Calu3 (cell line): Measurements from ENCODE around the gene SUPT6H. TPM values are rescaled to one million over a fixed set of nuclear protein-coding genes. Genes with fewer than 3 reads are reported as not detected.

Experiments used
- BruUV-seq: library from RNA; stranded (reverse); fragments of 400-500 nt; replicated peaks from 2 replicates; lab custom pipeline; 2021; lab: Mats Ljungman, UMichigan
- CTCF ChIA-PET: fragments of 300-600 bp; sonication (Branson Sonifier 250); formaldehyde crosslinking; loops from one replicate; lab custom pipeline; 2022; ENCODE audit warnings: antibody characterized with exemption; lab: Charles Lee
- DNase-seq: peaks from one replicate; pipeline ENCODE4 v3.0.0; 2022
- H3K27ac Mint-ChIP-seq: one replicate; pipeline ENCODE4 v1.8.0; 2022; ENCODE audit warnings: mixed read lengths; ENCODE audit not compliant: unreplicated experiment
- H3K27me3 Mint-ChIP-seq: one replicate; pipeline ENCODE4 v1.8.0; 2022; ENCODE audit warnings: mixed read lengths; ENCODE audit not compliant: unreplicated experiment
- H3K36me3 Mint-ChIP-seq: one replicate; pipeline ENCODE4 v1.8.0; 2022; ENCODE audit warnings: mild to moderate bottlenecking, moderate library complexity, mixed read lengths; ENCODE audit not compliant: insufficient read depth, unreplicated experiment
- H3K4me1 Mint-ChIP-seq: one replicate; pipeline ENCODE4 v1.8.0; 2022; ENCODE audit warnings: mild to moderate bottlenecking, low read depth, mixed read lengths; ENCODE audit not compliant: unreplicated experiment
- H3K4me3 Mint-ChIP-seq: one replicate; pipeline ENCODE4 v1.8.0; 2022; ENCODE audit warnings: mild to moderate bottlenecking, low read depth, moderate library complexity, mixed read lengths; ENCODE audit not compliant: unreplicated experiment
- H3K9me3 Mint-ChIP-seq: one replicate; pipeline ENCODE4 v1.8.0; 2022; ENCODE audit warnings: low read depth, mixed read lengths; ENCODE audit not compliant: unreplicated experiment
- intact Hi-C: fragments of 100-400 bp; cut with micrococcal nuclease; formaldehyde crosslinking; loops from one replicate; pipeline ENCODE4 v1.10.0; 2022; ENCODE audit not compliant: unreplicated experiment
- total RNA-seq: library from RNA; stranded (reverse); gene quantifications from 2 replicates; pipeline ENCODE4 v1.2.3, GENCODE V29; 2022
- TF ChIP-seq, protein P1 (sequence below): fragments of 200-600 bp; IDR thresholded peaks from one replicate; pipeline ENCODE4 v1.8.0; 2022; ENCODE audit warnings: antibody characterized with exemption; ENCODE audit not compliant: unreplicated experiment

Gene SUPT6H
- total RNA-seq, 1 experiment from 2014 or later = 107 TPM

DNA sequence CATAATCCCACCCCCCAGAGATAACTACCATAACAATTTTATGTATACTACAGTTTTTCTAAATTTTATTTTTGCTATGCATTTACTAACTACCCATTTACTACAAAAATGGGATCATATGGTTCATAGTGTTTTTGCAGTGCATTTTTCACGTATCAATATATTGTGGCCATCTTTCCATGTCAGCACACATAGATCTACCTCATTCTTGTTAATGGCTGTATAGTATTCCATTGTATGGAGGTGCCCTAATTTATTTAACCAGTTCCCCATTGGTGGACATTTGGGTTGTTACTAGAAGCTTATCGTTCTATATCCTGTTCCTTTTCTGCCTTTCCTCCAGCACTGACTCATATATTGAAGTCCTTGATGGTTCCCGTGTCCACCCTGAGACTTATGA is 27.0 kb downstream of the SUPT6H start:
- H3K9me3 Mint-ChIP-seq = no peaks in the 10 kb centered on the region

DNA sequence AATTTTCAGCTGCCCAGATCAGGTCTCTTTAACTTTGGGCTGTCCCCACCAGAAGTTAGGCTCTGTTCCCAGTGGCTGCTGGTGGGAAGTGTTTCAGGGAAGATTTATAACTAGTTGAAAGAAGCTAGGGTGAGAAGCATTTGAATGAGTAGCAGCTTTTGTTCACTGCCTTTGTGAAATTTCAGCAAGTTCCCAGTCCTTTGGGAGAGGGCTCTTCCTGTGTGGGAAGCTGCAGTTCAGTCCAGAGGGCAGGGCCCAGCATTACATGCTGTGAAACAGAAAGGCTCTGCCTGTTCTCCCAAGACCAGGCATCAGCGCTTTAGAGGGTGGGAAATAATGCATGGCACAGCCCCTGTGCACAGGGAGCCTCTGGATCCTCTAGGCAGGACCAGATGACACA is 31.9 kb downstream of the SUPT6H start:
- intact Hi-C loops = loop anchor here (10.0 kb wide), 1 partner anchor 49 kb away; the partner anchor contains the start of gene BLTP2
- H3K27me3 Mint-ChIP-seq = no peaks in the 10 kb centered on the region
- H3K4me3 Mint-ChIP-seq = no peak overlapping the region
- H3K4me1 Mint-ChIP-seq = peaks cover 15% of the 10 kb centered on the region
- TF ChIP-seq, protein P1, sequence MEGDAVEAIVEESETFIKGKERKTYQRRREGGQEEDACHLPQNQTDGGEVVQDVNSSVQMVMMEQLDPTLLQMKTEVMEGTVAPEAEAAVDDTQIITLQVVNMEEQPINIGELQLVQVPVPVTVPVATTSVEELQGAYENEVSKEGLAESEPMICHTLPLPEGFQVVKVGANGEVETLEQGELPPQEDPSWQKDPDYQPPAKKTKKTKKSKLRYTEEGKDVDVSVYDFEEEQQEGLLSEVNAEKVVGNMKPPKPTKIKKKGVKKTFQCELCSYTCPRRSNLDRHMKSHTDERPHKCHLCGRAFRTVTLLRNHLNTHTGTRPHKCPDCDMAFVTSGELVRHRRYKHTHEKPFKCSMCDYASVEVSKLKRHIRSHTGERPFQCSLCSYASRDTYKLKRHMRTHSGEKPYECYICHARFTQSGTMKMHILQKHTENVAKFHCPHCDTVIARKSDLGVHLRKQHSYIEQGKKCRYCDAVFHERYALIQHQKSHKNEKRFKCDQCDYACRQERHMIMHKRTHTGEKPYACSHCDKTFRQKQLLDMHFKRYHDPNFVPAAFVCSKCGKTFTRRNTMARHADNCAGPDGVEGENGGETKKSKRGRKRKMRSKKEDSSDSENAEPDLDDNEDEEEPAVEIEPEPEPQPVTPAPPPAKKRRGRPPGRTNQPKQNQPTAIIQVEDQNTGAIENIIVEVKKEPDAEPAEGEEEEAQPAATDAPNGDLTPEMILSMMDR = no peak
- CTCF ChIA-PET = no interaction called here
- DNase-seq = no peak
- BruUV-seq = no TSS peak
- peaks cover 96% of the 10 kb centered on the region for H3K36me3 Mint-ChIP-seq
- no peaks in the 10 kb centered on the region for H3K9me3 Mint-ChIP-seq
- H3K27ac Mint-ChIP-seq = no peak overlapping the region

More for the DNA sequence above, 27.0 kb downstream of the SUPT6H start:
- Mint-ChIP-seq H3K4me3 (no peak overlapping the region), H3K27ac (no peak overlapping the region), H3K27me3 (no peaks in the 10 kb centered on the region), H3K36me3 (peaks cover 92% of the 10 kb centered on the region), H3K4me1 (no peaks in the 10 kb centered on the region)
- TF ChIP-seq, protein P1 = no peak
- no TSS peak for BruUV-seq
- intact Hi-C loops = no loop called here
- DNase-seq = no peak
- CTCF ChIA-PET = no interaction called here

DNA sequence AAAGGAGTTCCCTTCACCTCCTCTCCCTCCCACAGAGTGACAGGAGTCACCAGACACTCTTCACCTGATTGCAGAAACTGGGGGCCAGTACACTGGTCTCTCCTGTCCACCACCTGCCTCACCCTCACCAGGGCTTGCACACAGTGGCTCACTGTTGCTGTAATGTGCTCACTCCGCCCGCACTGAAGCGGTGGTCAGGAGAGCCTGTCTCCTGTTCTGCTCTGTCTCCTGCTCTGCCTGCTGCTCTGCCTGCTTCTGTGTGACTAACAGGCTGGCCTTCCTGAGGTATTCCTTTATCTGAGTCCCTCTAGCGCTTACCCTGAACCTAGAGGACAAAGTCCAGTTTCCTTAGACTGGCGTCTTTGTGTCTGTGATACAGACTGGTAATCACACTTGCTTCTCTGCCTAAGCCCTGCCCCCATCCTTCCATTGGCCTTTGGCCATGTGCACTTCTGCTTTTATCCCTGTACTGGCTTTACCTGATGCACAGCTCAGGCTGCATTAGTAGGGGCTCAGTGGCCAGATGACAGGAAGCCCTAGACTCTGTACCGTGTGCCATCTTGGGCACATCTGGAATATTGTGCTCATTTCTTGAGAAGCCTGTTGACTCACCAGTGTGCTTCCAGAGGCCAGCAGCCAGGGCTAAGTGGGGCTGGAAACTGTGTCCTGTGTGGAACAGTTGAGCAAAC is 36.4 kb downstream of the SUPT6H start:
- BruUV-seq = no TSS peak
- CTCF ChIA-PET = interaction anchor here (0.7 kb wide), 1 partner anchor 52 kb away, joined by 3 read pairs; no protein-coding TSS in a partner anchor
- Mint-ChIP-seq H3K4me1 (peaks cover 18% of the 10 kb centered on the region), H3K36me3 (peaks cover 77% of the 10 kb centered on the region), H3K4me3 (peak overlapping the region; percentile 26), H3K27ac (peak overlapping the region; percentile 72), H3K27me3 (no peaks in the 10 kb centered on the region), H3K9me3 (no peaks in the 10 kb centered on the region)
- intact Hi-C loops = loop anchor here (2.0 to 10.0 kb wide), 2 partner anchors 20 to 54 kb away; partner anchors contain the start of gene BLTP2
- peak; percentile 81 for DNase-seq
- TF ChIP-seq, protein P1 = no peak

DNA sequence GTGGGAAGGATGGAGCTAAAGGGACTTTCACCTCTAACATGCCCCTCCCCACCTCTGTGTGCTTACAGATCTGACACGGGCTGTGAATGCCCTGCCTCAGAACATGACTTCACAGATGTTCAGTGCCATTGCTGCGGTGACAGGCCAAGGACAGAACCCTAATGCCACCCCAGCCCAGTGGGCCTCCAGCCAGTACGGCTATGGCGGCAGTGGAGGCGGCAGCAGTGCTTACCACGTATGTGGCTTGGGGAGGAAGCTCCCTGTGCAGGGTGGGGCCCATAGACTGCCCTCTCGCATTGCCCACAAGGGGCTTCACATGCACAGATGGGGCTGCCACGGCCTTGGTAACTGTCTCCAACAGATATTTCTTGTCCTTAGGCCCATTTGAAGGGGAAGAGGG is 38.3 kb downstream of the SUPT6H start:
- CTCF ChIA-PET = no interaction called here
- intact Hi-C loops = no loop called here
- Mint-ChIP-seq H3K9me3 (no peaks in the 10 kb centered on the region), H3K4me1 (peaks cover 18% of the 10 kb centered on the region), H3K4me3 (no peak overlapping the region), H3K27ac (no peak overlapping the region), H3K36me3 (peaks cover 72% of the 10 kb centered on the region), H3K27me3 (no peaks in the 10 kb centered on the region)
- DNase-seq = no peak
- no TSS peak for BruUV-seq
- TF ChIP-seq, protein P1 = no peak
